GM19035 (cell line): Measurements from ENCODE around the gene CPAMD8.
"Not testable (repeated sequence)": the region's sequence is repeated elsewhere in the genome, so short reads cannot be mapped to it uniquely, and the experiment has no call there.

ENCODE experiments used
- ATAC-seq: cut with Tn5 transposase; IDR thresholded peaks from one replicate; pipeline ENCODE4 v1.9.1; 2021; ENCODE audit not compliant: unreplicated experiment

Gene CPAMD8

GRCh38 chr19:16949496-16950023 is 77.0 kb downstream of the CPAMD8 start:
- ATAC-seq = no peak

DNA sequence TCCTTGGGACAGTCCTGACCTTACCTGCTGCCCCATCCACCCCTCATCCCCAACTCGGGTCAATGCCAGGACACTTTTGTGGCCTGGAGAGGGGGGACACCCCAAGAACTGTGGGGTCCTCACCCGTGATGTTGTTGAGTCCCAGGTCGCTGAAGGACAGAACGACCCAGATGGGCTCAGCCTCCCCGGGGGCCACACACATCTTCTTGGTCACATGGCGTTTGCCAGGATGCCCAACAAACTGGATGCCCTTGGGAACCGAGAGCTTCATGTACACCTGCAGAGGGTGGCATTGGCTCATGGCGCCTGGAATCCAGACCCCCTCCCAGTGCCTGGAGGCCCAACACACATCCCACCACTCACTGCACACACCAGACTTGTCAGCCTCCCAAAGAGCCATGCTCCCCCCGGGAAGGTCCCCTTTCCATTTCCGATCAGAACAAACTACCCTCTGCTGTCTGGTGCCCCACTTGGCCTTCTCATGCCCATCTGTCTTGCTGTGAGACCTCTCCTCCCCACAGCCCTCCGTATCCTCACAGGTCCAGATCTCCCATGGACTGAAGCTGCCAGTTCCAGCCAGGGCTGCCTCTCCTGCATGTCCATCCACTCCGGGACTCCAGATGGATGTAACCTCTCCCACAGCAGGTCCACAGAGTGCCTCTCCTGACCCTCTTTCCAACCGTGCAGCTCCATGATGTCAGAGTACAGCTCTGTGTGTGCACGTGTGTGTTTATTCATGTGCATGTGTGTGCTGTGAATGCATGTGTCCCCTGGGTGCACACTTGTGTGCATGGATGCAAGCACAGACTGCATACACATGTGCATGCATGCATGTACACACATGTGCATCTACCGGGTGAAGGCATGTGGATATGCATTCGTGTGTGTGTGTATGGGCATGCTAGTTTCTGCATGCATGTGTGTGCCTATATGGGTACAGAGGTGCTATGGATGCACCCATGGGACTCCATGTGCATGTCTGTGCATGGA is 79.4 kb downstream of the CPAMD8 start:
- no peak for ATAC-seq

DNA sequence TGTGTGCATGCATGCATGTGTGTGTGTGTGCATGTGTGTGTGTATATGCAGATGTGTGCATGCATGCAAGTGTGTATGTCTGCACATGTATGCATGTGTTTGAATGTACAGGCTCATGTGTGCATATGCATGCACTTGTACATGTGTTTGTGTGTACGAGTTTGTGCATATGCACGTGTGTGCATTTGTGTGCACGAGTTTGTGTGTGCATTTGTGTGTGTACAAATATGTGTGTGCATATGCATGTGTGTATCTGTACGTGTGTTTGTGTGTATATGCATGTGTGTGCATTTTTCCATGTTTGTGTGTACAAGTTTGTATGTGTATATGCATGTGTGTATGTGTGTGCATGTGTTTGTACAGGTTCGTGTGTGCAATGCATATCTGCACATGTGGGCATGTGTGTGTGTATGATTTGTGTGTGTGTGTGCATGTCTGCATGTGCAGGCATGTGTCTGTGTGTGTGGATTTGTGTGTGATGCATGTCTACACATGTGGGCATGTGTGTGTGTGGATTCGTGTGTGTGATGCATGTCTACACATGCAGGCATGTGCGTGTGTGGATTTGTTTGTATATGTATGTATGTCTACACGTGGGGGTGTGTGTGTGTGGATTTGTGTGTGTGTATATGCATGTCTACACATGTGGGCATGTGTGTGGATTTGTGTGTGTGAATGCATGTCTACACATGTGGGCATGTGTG is 80.7 kb downstream of the CPAMD8 start:
- ATAC-seq = no peak

- no peak for ATAC-seq
Measured at GRCh38 chr19:16945364-16945714, 81.3 kb downstream of the CPAMD8 start.

- ATAC-seq = no peak
Measured at GRCh38 chr19:16944626-16945363, 81.8 kb downstream of the CPAMD8 start.

DNA sequence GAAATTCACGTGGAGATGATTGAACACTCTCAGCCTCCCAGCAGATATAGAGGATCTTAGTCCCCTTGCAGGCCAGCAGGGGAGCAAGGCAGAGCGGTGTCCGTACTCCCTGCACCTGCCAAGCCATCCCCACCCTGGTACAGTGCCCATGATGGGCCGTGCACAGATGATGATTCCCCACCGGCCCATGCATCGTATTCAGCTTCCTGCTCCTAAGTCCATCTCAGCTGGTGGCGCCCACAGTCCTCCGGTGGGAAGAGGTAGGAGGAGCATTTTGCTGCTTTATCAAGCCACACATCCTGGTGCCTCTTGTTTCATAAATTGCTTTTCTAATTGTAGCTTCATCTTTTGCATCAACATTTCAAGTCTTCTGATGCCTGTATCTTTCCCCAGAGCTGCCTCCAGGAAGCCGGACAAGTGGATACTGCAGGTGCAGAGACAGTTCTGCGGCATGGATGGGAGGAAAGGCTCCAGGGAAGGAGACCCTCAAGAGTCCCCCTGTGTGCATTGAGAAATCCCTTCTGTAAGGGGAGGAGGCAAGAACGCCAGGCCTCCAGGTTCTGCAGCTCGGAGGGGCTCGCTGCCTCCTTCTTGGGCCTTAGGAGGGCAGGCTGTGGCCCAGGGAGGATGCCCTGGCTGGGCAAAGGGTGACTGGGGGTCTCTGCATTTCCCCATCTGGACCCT is 82.5 kb downstream of the CPAMD8 start:
- ATAC-seq = no peak

DNA sequence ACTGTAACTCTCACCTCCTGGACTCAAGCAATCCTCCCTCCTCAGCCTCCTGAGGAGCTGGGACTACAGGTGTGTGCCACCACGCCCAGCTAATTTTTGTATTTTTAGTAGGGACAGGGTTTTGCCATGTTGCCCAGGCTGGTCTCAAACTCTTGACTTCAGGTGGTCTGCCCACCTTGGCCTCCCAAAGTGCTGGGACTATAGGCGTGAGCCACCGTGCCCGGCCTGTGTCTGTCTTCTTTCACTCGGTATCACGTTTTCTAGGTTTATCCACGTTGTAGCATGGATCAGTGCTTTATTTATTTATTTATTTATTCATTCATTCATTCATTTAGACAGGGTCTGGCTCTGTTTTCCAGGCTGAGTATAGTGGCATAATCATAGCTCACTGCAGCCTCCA is 83.5 kb downstream of the CPAMD8 start:
- not testable (repeated sequence) for ATAC-seq

GRCh38 chr19:16942583-16942982 is 84.0 kb downstream of the CPAMD8 start:
- ATAC-seq = no peak

- no peak for ATAC-seq
Measured at GRCh38 chr19:16940626-16941025, 86.0 kb downstream of the CPAMD8 start.

DNA sequence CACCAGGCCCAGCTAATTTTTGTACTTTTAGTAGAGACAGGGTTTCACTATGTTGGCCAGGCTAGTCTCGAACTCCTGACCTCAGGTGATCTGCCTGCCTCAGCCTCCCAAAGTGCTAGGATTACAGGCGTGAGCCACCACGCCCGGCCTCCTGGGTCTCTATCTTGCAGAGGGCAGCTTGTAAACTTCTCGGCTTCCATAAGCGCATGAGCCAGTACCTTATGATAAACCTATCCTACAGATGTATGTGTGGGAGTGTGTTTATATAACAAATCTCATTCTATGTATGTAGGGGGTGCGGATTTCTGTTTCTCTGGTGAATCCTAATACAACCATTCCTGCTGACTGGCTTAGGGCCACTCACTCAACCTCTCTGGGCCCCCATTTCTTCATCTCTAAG is 86.5 kb downstream of the CPAMD8 start:
- ATAC-seq = not testable (repeated sequence)

DNA sequence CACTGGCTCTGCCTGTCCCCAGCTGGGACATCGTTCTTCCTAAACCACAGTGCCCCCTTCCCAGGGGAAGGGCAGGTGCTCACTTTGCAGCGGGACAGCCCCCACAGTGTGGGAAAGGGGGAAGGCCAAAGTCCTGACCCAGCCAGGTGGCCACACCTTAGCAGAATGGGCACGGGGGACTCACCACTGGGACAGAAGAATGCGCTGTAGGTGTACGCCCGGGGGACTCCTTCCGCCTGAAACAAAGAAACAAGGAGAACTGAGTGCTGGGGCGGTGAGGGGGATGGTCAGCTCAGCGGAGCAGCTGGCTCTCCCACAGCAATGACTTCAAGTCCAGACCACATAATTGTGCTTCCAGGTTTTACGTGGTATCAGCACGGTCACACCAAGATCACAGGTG is 88.4 kb downstream of the CPAMD8 start:
- ATAC-seq = no peak

DNA sequence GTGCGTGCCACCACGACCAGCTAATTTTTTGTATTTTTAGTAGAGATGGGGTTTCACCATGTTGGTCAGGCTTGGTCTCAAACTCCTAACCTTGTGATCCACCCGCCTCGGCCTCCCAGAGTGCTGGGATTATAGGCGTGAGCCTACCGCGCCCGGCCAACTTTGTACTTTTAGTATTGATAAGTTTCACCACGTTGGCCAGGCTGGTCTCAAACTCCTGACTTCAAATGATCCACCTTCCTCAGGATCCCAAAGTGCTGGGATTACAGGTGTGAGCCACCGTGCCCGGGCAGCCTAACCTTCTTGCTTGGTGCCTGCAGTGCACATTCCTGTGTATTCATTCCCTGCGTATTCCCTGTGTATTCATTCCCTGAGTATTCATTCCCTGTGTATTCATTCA is 88.8 kb downstream of the CPAMD8 start:
- ATAC-seq = not testable (repeated sequence)

DNA sequence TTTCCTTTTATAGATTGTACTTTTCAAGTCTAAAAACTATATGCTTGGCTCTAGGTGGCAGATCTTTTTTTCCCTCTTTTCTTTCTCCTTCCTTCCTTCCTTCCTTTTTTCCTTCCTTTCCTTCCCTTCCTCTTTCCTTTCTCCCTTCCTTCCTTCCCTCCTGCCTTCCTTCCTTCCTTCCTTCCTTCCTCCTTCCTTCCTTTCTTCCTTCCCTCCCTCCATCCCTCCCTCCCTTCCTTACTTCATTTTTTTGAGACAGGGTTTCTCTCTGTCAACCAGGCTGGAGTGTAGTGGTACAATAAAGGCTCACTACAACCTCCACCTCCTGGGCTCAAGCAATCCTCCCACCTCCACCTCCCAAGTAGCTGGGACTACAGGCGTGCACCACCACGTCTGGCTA is 89.7 kb downstream of the CPAMD8 start:
- ATAC-seq = no peak

DNA sequence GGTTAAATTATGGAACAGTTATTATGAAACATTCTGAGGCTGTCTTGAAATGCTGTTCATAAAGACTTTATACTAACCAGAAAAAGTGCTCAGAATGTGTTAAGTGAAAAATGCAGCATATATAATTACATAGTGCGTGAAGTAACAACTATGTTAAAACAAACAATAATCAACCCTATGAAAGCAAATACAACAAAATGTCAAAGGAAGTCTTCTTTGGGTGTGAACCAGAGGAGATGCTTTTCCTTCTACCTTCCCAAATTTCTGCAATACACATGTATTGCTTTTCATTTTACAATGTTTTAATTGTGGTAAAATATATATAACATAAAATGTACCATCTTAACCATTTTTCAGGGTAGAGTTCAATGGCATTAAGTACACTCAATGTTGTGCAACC is 92.1 kb downstream of the CPAMD8 start:
- no peak for ATAC-seq

DNA sequence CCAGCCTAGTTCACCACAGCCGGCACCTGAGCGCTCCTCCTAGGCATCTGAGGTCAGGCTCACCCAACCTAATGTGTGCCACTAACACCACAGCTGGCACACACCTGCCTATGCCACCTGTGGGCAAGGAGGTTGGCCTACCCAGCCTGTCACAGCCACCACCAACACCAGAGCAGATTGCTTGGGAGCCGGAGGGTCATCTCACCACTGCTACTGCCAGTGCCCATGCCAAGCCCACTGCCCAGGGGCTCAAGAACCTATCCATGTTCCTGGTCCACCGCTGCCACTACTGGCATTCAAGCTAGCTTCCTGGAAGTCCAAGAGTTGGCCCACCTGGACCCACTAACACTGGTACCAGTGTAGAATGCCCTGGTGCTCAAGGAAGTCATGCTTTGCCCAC is 95.3 kb downstream of the CPAMD8 start:
- no peak for ATAC-seq

DNA sequence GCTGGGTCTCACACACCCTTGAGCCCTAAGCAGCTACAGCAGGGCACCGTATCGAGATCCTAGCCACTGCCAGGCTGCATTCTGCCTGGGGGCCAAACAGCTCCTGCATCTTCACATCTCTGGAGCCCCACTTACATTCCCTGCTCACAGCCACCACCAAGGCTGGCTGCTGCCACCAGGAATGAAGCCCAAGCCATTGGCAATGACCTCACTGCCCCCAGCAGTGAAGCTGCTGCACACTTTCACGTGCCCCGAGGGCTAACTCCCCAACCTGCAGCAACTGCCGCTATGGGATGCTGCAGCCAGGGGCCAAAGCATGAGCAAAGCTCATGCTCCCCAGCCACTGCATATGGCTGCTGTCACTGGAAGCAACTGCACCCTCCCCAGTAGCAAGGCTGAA is 95.9 kb downstream of the CPAMD8 start:
- no peak for ATAC-seq

DNA sequence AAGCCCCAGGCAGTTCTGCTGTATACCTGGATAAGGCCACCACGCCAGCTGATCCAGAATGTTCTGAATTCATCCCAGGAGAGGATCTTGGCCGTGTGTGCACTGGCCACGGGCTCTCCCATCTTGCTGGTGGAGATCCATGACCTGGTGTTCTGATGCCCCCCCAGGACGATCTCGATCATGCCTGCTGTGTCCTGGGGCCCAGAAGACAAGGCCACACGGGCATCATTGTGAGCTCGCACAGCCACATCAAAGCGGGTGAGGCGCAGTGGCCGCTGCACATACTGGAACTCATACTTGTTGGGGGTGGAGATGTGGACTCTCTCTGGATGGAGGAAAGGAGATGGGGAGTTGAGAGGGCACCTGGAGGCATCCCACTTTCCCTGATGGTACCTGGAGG is 97.7 kb downstream of the CPAMD8 start:
- ATAC-seq = no peak

GRCh38 chr19:16928351-16928750 is 98.3 kb downstream of the CPAMD8 start:
- ATAC-seq = no peak

- no peak for ATAC-seq
Measured at GRCh38 chr19:16927883-16928282, 98.7 kb downstream of the CPAMD8 start.

DNA sequence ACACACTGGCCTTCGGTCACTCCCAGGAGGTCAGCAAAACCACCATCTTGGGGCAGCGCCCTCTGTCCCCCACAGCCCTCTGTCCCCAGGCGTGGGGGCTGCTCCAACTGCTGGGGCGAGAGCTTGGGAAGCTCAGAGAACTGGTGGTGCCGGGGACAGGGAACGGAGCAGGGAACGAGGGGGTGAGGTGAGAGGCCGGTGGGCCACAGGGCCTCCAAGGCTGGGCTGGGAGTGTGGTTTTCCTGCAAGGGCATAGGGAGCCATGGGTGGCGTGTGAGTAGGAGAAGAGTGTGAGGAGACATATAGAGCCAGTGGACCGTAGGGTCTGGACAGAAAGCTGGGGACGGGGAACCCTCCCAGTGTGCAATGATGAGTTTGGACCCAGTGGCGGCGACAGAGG is 103.7 kb downstream of the CPAMD8 start:
- no peak for ATAC-seq

DNA sequence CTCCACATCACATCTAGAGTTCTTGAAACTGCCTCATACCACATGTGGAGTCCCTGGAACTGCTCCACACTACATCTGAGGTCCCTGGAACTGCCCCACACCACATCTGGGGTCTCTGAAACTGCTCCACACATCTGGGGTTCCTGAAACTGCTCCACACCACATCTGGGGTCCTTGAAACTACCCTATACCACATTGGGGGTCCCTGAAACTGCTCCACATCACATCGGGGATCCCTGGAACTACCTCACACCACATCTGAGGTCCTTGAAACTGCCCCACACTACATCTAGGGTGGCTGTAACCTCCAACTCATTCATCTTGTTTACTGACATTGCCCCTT is 104.0 kb downstream of the CPAMD8 start:
- ATAC-seq = no peak
